HFF-Myc (cell line): ENCODE results near the gene SAMD4A.

Source experiments
- DNase-seq: peaks from one replicate; pipeline ENCODE4 v3.0.0-alpha.2; 2011; ENCODE audit warnings: low read depth; ENCODE audit errors: extremely low read depth
- H3K4me3 ChIP-seq: replicated peaks from 2 replicates; pipeline ENCODE4 v1.5.1; 2011; ENCODE audit warnings: low read depth, mild to moderate bottlenecking, control low read depth, low read length
- CTCF ChIP-seq: IDR thresholded peaks from 2 replicates; pipeline ENCODE4 v1.5.1; 2012; ENCODE audit warnings: mild to moderate bottlenecking, low read depth, low read length, control low read depth; ENCODE audit errors: missing control alignments

The SAMD4A gene

GRCh38 chr14:54599966-54600716 lies 33.2 kb downstream of the SAMD4A start:
- TF ChIP-seq CTCF: no peak
- no peak for DNase-seq
- H3K4me3 ChIP-seq: no peak overlapping the region

GRCh38 chr14:54600717-54601109 lies 33.8 kb downstream of the SAMD4A start:
- no peak for TF ChIP-seq CTCF
- no peak for DNase-seq
- H3K4me3 ChIP-seq: no peak overlapping the region

GRCh38 chr14:54603362-54603761 lies 36.4 kb downstream of the SAMD4A start:
- no peak overlapping the region for H3K4me3 ChIP-seq
- TF ChIP-seq CTCF: no peak
- no peak for DNase-seq

GRCh38 chr14:54606178-54606577 lies 39.2 kb downstream of the SAMD4A start:
- DNase-seq: peak; percentile 67
- H3K4me3 ChIP-seq: no peak overlapping the region
- TF ChIP-seq CTCF: no peak

- DNase-seq: no peak
- no peak for TF ChIP-seq CTCF
These were observed 39.8 kb downstream of the SAMD4A start for GRCh38 chr14:54606631-54607133.

GRCh38 chr14:54609576-54609975 lies 42.6 kb downstream of the SAMD4A start:
- DNase-seq: no peak
- H3K4me3 ChIP-seq: no peak overlapping the region
- TF ChIP-seq CTCF: no peak

More at GRCh38 chr14:54606631-54607133, 39.8 kb downstream of the SAMD4A start:
- no peak overlapping the region for H3K4me3 ChIP-seq
